Measurements from ENCODE around the gene TOP2A.

The TOP2A gene

GRCh38 chr17:40450175-40450574 is 32.5 kb upstream of the TOP2A start:
- TF ChIP-seq ZFX (IDR thresholded peaks at IDR 0.05; ENCODE audit: borderline replicate concordance) (no peak), CTCF (IDR thresholded peaks at IDR 0.05) (peak; percentile 83)
- no peak overlapping the region for H3K27ac ChIP-seq

DNA sequence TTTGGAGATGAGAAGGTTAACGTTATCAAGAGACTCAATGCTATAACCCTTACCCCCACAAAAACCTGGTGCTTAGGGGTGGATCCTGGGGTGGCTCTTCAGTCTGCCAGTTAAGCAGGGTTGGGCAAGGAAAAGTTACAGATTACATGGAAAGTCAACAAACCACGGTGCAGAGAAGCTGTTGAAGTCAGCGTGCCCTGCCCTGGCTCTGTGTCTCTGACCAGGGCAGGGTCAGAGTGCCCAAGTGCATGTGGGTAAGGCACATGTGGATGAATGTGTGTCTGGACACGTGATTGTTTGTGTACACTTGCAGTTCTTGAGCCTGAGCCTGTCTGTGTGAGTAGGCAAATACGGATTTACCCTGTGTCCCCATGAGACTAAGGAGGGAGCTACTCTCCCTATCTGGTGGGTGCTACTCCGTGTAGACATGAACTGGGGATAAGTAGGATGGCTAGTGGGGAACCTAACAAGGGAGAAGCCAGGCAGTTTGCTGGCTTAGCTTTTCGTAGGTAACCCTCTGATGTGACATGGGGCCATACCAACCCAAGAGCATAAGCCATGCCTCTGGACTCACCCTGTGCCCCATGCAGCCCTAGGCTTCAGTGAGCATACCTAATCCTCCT is 31.1 kb upstream of the TOP2A start:
- no peak overlapping the region for H3K27ac ChIP-seq

GRCh38 chr17:40448213-40448638 is 30.5 kb upstream of the TOP2A start:
- H3K27ac ChIP-seq, result no peak overlapping the region
- TF ChIP-seq CTCF (IDR thresholded peaks at IDR 0.05) (no peak), ZFX (IDR thresholded peaks at IDR 0.05; ENCODE audit: borderline replicate concordance) (no peak)

More for the DNA sequence above, 31.1 kb upstream of the TOP2A start:
- no peak for TF ChIP-seq ZFX (IDR thresholded peaks at IDR 0.05; ENCODE audit: borderline replicate concordance)
- no peak for TF ChIP-seq CTCF (IDR thresholded peaks at IDR 0.05)

DNA sequence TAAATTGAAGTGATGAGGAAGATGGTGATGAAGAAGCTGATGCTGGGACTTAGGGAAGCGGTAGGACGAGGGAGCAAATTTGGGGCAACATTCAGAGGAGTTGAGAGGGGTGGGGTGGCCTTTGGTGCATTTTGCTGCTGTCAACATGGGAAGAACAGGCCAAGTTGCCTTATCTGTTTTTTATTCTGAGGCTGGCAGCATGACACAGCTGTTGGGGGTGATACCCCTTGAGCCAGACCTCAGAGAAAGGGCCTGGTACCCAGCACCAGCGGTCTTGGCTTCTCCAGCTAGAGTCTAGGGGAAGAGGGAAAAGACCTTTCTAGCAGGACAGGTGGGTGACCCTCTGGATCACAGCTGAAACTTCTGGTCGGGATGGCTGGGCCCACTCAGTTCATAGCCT is 30.1 kb upstream of the TOP2A start:
- H3K27ac ChIP-seq, result no peak overlapping the region
- TF ChIP-seq CTCF (IDR thresholded peaks at IDR 0.05), result no peak
- no peak for TF ChIP-seq ZFX (IDR thresholded peaks at IDR 0.05; ENCODE audit: borderline replicate concordance)

- no peak overlapping the region for H3K27ac ChIP-seq
Observed at GRCh38 chr17:40447148-40447644, 29.5 kb upstream of the TOP2A start.

GRCh38 chr17:40445751-40446468 is 28.2 kb upstream of the TOP2A start:
- H3K27ac ChIP-seq, result no peak overlapping the region

More at GRCh38 chr17:40447148-40447644, 29.5 kb upstream of the TOP2A start:
- TF ChIP-seq ZFX (IDR thresholded peaks at IDR 0.05; ENCODE audit: borderline replicate concordance), result no peak
- no peak for TF ChIP-seq CTCF (IDR thresholded peaks at IDR 0.05)

More at GRCh38 chr17:40445751-40446468, 28.2 kb upstream of the TOP2A start:
- TF ChIP-seq ZFX (IDR thresholded peaks at IDR 0.05; ENCODE audit: borderline replicate concordance) (no peak), CTCF (IDR thresholded peaks at IDR 0.05) (no peak)

All from 22Rv1 (cell line).